Measurements from ENCODE around the gene NXPH1.
A peak's percentile ranks its signal among the peaks of the same experiment; 100 is the strongest.

Gene NXPH1

GRCh38 chr7:8435590-8436545 is 2.5 kb downstream of the NXPH1 start:
- DNase-seq (ENCODE audit: low read depth) = no peak
- TF ChIP-seq, protein P1, sequence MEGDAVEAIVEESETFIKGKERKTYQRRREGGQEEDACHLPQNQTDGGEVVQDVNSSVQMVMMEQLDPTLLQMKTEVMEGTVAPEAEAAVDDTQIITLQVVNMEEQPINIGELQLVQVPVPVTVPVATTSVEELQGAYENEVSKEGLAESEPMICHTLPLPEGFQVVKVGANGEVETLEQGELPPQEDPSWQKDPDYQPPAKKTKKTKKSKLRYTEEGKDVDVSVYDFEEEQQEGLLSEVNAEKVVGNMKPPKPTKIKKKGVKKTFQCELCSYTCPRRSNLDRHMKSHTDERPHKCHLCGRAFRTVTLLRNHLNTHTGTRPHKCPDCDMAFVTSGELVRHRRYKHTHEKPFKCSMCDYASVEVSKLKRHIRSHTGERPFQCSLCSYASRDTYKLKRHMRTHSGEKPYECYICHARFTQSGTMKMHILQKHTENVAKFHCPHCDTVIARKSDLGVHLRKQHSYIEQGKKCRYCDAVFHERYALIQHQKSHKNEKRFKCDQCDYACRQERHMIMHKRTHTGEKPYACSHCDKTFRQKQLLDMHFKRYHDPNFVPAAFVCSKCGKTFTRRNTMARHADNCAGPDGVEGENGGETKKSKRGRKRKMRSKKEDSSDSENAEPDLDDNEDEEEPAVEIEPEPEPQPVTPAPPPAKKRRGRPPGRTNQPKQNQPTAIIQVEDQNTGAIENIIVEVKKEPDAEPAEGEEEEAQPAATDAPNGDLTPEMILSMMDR (IDR thresholded peaks at IDR 0.05; ENCODE audit: low read length, missing control alignments) = no peak

GRCh38 chr7:8436965-8437364 is 3.6 kb downstream of the NXPH1 start:
- H3K4me3 ChIP-seq (replicated peaks; ENCODE audit: low read depth, low read length) = no peak overlapping the region
- TF ChIP-seq, protein P1 (IDR thresholded peaks at IDR 0.05; ENCODE audit: low read length, missing control alignments) = peak; percentile 50
- DNase-seq (ENCODE audit: low read depth) = peak; percentile 4

More at GRCh38 chr7:8435590-8436545, 2.5 kb downstream of the NXPH1 start:
- no peak overlapping the region for H3K4me3 ChIP-seq (replicated peaks; ENCODE audit: low read depth, low read length)

DNA sequence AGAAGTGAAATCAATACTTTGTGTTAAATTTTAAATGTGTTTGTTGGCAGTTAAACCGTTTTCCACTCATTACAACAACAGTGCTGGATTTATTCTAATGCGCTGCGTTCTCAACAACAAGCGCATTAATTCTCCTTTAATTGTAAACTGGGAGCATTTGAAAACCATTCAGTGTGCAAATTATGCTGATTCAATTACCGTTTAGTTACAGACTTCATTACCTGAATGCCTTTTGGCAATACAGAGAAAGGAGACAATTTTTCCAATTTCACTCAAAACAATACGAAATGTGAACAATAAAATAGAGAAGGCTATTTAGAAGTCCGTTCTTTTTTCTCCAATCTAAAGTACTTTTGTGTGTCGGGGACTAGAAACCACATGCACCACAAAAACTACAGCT is 4.2 kb downstream of the NXPH1 start:
- no peak for DNase-seq (ENCODE audit: low read depth)
- H3K4me3 ChIP-seq (replicated peaks; ENCODE audit: low read depth, low read length) = no peak overlapping the region
- TF ChIP-seq, protein P1 (IDR thresholded peaks at IDR 0.05; ENCODE audit: low read length, missing control alignments) = no peak

DNA sequence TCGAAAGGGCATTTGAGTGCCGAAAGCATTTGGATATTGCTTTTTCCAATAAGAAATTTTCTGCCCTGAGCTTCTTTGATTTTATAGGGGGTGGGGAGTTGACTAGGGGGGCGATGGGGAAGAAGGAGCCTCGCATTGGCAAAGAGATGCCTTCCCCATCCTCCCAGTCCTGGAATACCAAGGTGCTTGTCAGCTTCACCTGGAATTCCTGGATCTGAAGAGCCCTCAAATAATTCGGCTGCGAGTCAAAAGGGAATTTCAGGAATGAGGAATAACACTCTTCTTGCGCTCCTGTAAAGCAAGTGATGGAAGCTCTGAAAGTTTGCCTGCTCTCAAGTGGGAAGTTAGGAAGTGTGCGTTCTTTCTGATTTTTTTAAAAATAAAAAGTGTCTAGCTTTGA is 7.3 kb downstream of the NXPH1 start:
- H3K4me3 ChIP-seq (replicated peaks; ENCODE audit: low read depth, low read length) = no peak overlapping the region
- TF ChIP-seq, protein P1 (IDR thresholded peaks at IDR 0.05; ENCODE audit: low read length, missing control alignments) = no peak
- no peak for DNase-seq (ENCODE audit: low read depth)

DNA sequence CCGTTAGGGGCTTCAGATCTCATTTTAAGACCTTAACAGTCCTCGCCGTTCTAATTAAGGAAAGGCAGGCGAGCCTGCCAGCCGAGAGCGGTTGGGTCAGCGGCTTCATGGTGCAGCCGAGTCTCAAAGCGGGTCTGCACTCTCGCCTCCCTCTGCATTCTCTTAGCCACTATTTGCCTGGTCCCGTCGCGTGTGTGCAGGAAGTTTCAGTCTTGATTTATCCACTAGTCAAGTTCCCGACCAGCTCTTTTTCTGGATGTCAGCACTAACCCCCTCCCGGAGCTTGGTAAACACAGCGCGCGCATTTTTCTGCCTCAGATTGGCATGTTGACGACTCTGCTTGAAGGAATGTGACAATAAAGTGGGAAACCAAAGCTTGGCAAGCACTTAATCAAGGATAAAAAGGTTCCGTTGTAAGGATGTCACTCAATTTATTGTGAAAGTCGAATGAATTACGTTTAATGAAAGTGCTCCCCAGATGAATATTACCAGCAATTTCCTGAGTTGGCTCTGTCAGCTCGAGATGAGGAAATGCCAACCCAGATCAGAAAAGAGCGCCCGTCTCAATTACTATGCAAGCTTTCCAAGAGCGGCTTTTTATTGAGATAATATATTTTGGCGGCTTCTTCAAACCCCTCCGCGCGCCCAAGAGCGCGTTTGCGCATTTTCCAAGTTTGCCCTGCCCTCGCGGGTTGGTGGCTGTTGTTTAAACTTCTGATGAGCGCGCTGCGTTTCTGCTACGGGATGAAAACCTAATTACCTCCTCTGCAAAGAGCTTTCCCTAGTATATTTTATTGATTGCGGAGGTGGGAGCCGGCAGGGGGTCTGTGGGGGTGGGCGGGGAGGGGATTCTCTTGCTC is 7.9 kb downstream of the NXPH1 start:
- DNase-seq (ENCODE audit: low read depth) = no peak
- TF ChIP-seq, protein P1 (IDR thresholded peaks at IDR 0.05; ENCODE audit: low read length, missing control alignments) = no peak
- H3K4me3 ChIP-seq (replicated peaks; ENCODE audit: low read depth, low read length) = no peak overlapping the region

DNA sequence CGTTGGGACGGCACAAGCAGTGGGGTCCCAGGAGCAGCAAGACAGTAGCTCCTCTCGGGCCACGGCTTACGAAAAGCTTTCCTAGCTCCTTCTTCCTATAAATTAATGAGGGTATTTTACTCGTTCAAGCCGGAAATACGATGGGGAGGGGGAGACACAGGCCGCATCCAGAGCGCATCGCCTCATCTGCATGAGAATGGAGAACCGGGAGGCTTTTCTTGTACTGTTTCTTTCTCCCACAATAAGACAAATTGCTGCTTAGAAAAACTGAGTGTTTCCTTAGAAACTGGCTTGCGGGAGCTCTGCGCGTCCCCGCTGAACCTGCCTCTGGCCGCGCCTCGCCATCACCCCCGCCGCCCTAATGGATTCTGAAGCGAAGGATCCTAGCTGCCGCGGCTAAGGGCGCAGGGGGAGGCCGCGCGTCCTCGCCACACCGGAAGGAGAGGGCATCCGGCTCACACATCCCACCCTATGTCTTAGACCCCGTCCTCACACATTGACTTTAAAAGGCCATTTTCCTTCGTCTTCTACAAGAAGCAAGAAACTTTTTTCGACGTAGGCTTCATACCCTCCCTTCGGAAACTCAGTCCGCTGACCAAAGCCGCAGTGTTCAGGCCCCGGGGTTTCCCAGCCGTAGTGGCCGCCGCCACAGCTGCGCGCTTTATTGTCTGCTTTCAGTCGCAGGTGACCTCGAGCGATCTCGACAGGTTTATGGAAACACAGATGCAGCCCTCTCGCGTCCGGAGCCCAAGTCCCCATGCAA is 8.8 kb downstream of the NXPH1 start:
- no peak for DNase-seq (ENCODE audit: low read depth)
- TF ChIP-seq, protein P1 (IDR thresholded peaks at IDR 0.05; ENCODE audit: low read length, missing control alignments) = no peak
- H3K4me3 ChIP-seq (replicated peaks; ENCODE audit: low read depth, low read length) = no peak overlapping the region
